H9 (cell line): ENCODE data around the gene PLEKHG3. TPM values are rescaled to one million over a fixed set of nuclear protein-coding genes. Genes with fewer than 3 reads are reported as not detected.

Experiments
- DNase-seq: peaks from one replicate; pipeline ENCODE4 v3.0.0-alpha.2; 2017
- H2AFZ ChIP-seq: one replicate; pipeline ENCODE4 v1.6.1; 2013; ENCODE audit warnings: mild to moderate bottlenecking, low read length, control low read depth, moderate library complexity
- H2AK5ac ChIP-seq: 2 replicates; pipeline ENCODE4 v1.6.1; 2013; ENCODE audit warnings: low read length, control low read depth, mixed read lengths; ENCODE audit not compliant: insufficient read length
- H2BK120ac ChIP-seq: one replicate; pipeline ENCODE4 v1.6.1; 2013; ENCODE audit warnings: low read depth, mild to moderate bottlenecking, low read length, control low read depth, inconsistent platforms; ENCODE audit not compliant: poor library complexity, severe bottlenecking
- H2BK12ac ChIP-seq: 2 replicates; pipeline ENCODE4 v1.6.1; 2013; ENCODE audit warnings: low read length, control low read depth, mixed read lengths, low read depth; ENCODE audit not compliant: insufficient read length
- H2BK15ac ChIP-seq: 2 replicates; pipeline ENCODE4 v1.6.1; 2013; ENCODE audit warnings: low read depth, low read length, control low read depth
- H2BK20ac ChIP-seq: one replicate; pipeline ENCODE4 v1.6.1; 2013; ENCODE audit warnings: low read depth, mild to moderate bottlenecking, low read length, control low read depth, inconsistent platforms; ENCODE audit not compliant: poor library complexity, severe bottlenecking
- H2BK5ac ChIP-seq: 2 replicates; pipeline ENCODE4 v1.6.1; 2013; ENCODE audit warnings: low read length, control low read depth, mixed read lengths; ENCODE audit not compliant: insufficient read length
- H3K14ac ChIP-seq: 2 replicates; pipeline ENCODE4 v1.6.1; 2013; ENCODE audit warnings: low read length, control low read depth; ENCODE audit not compliant: insufficient read depth
- H3K18ac ChIP-seq: 2 replicates; pipeline ENCODE4 v1.6.1; 2013; ENCODE audit warnings: low read depth, mild to moderate bottlenecking, mixed read lengths, low read length, control low read depth; ENCODE audit not compliant: insufficient read length
- H3K23ac ChIP-seq: 2 replicates; pipeline ENCODE4 v1.6.1; 2013; ENCODE audit warnings: low read length, control low read depth, mixed read lengths, low read depth; ENCODE audit not compliant: insufficient read length
- H3K23me2 ChIP-seq: 2 replicates; pipeline ENCODE4 v1.6.1; 2013; ENCODE audit warnings: low read depth, mild to moderate bottlenecking, mixed read lengths, low read length, control low read depth; ENCODE audit not compliant: insufficient read length, poor library complexity, severe bottlenecking
- H3K27ac ChIP-seq: 2 replicates; pipeline ENCODE4 v1.5.1; 2013; ENCODE audit warnings: low read length, control low read depth, mixed read lengths, low read depth; ENCODE audit not compliant: insufficient read length
- H3K27me3 ChIP-seq: 2 replicates; pipeline ENCODE4 v1.6.1; 2013; ENCODE audit warnings: low read length, control low read depth, inconsistent platforms; ENCODE audit not compliant: insufficient read depth
- H3K4ac ChIP-seq: 2 replicates; pipeline ENCODE4 v1.6.1; 2013; ENCODE audit warnings: low read depth, mild to moderate bottlenecking, control low read depth, inconsistent platforms, low read length, moderate library complexity
- H3K4me1 ChIP-seq: 2 replicates; pipeline ENCODE4 v1.6.1; 2013; ENCODE audit warnings: low read length, control low read depth, inconsistent platforms; ENCODE audit not compliant: insufficient read depth
- H3K4me2 ChIP-seq: 2 replicates; pipeline ENCODE4 v1.6.1; 2013; ENCODE audit warnings: low read length, control low read depth, mixed read lengths; ENCODE audit not compliant: insufficient read length, insufficient read depth
- H3K56ac ChIP-seq: 2 replicates; pipeline ENCODE4 v1.6.1; 2013; ENCODE audit warnings: low read depth, mild to moderate bottlenecking, mixed read lengths, low read length, control low read depth; ENCODE audit not compliant: insufficient read length
- H3K79me1 ChIP-seq: 2 replicates; pipeline ENCODE4 v1.6.1; 2013; ENCODE audit warnings: low read depth, mild to moderate bottlenecking, moderate library complexity, low read length, control low read depth, inconsistent platforms; ENCODE audit not compliant: insufficient read depth, poor library complexity, severe bottlenecking
- H3K79me2 ChIP-seq: 2 replicates; pipeline ENCODE4 v1.6.1; 2013; ENCODE audit warnings: low read length, control low read depth, inconsistent platforms; ENCODE audit not compliant: insufficient read depth
- H3K9ac ChIP-seq: 2 replicates; pipeline ENCODE4 v1.6.1; 2013; ENCODE audit warnings: low read length, control low read depth, mixed read lengths; ENCODE audit not compliant: insufficient read length; ENCODE audit errors: extremely low read depth
- H3K9me3 ChIP-seq: one replicate; pipeline ENCODE4 v1.6.1; 2013; ENCODE audit warnings: low read depth, low read length, inconsistent platforms; ENCODE audit not compliant: control insufficient read depth
- H3T11ph ChIP-seq: one replicate; pipeline ENCODE4 v1.6.1; 2013; ENCODE audit warnings: mild to moderate bottlenecking, low read length, control low read depth, inconsistent platforms
- H4K20me1 ChIP-seq: one replicate; pipeline ENCODE4 v1.6.1; 2013; ENCODE audit not compliant: control insufficient read depth, insufficient read length, insufficient read depth
- H4K5ac ChIP-seq: 2 replicates; pipeline ENCODE4 v1.6.1; 2013; ENCODE audit warnings: low read depth, mild to moderate bottlenecking, mixed read lengths, low read length, control low read depth; ENCODE audit not compliant: insufficient read length
- H4K8ac ChIP-seq: replicated peaks from 2 replicates; pipeline ENCODE4 v1.6.1; 2013; ENCODE audit warnings: low read length, control low read depth, mixed read lengths, low read depth; ENCODE audit not compliant: insufficient read length
- H4K91ac ChIP-seq: 2 replicates; pipeline ENCODE4 v1.6.1; 2013; ENCODE audit warnings: low read depth, mild to moderate bottlenecking, moderate library complexity, mixed read lengths, low read length, control low read depth; ENCODE audit not compliant: insufficient read length
- H3K27ac Mint-ChIP-seq, 3 experiments: 2 replicates in 2 of 3; 3 replicates in 1 of 3; pipeline ENCODE4 v1.8.0; 2020 to 2021; ENCODE audit warnings: mixed read lengths in 3 of 3, mild to moderate bottlenecking in 1 of 3, moderate library complexity in 1 of 3
- H3K27me3 Mint-ChIP-seq: 2 replicates; pipeline ENCODE4 v1.8.0; 2021; ENCODE audit warnings: low read depth, mild to moderate bottlenecking, moderate library complexity, mixed read lengths
- H3K36me3 Mint-ChIP-seq, 3 experiments: 2 replicates in 2 of 3; 3 replicates in 1 of 3; pipeline ENCODE4 v1.8.0; 2020 to 2021; ENCODE audit warnings: low read depth in 3 of 3, mixed read lengths in 3 of 3; ENCODE audit not compliant: insufficient read depth in 1 of 3
- H3K4me1 Mint-ChIP-seq, 2 experiments: 2 replicates each; pipeline ENCODE4 v1.8.0; 2020; ENCODE audit warnings: mixed read lengths in 2 of 2
- H3K4me3 Mint-ChIP-seq, 2 experiments: 2 replicates in 1 of 2; 3 replicates in 1 of 2; pipeline ENCODE4 v1.8.0; 2020 to 2021; ENCODE audit warnings: mild to moderate bottlenecking in 2 of 2, mixed read lengths in 2 of 2, moderate library complexity in 1 of 2
- H3K9me3 Mint-ChIP-seq, 2 experiments: 2 replicates in 1 of 2; 3 replicates in 1 of 2; pipeline ENCODE4 v1.8.0; 2020; ENCODE audit warnings: mild to moderate bottlenecking in 2 of 2, mixed read lengths in 2 of 2, moderate library complexity in 1 of 2
- WGBS: extraction: QIAGEN DNeasy Blood & Tissue Kit; methylation state at CpG from one replicate; pipeline ENCODE4 v1.1.7; 2013; ENCODE audit warnings: missing lambda C conversion rate, low lambda C conversion rate, mixed read lengths; ENCODE audit not compliant: insufficient read length; ENCODE audit errors: extremely low coverage; 5-methylcytosine and 5-hydroxymethylcytosine counted together
- total RNA-seq: library from RNA; stranded (reverse); gene quantifications from 2 replicates; pipeline ENCODE4 v1.2.1, GENCODE V29; 2021
- TF ChIP-seq, protein P1 (sequence below): fragments of 200-600 bp; sonication (generic); conservative IDR thresholded peaks from 3 replicates; pipeline ENCODE4 v1.8.0; 2021; ENCODE audit warnings: antibody characterized with exemption, mild to moderate bottlenecking

The PLEKHG3 gene
- total RNA-seq, 1 experiment from 2014 or later: 48.5 TPM

DNA sequence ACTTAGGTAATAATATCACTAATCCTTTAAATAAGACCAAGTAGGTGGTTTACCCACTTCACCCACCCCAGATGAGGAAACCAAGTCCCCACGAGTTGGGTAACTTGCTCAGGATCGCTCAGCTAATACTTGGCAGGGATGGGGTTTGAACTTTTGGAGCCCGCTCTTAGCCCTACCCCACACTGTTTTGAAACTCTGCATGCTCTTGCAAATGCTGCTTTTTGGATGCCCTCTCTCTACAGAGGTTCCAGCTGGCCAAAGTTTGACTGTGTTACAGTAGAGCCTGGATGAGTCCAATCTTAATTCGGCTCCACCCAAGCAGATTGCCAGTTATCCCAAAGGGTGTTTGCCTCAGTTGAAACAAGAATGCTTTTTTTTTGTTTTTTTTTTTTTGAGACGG, 6.8 kb downstream of the PLEKHG3 start:
- Histone ChIP-seq H4K91ac (no peak overlapping the region), H3K4me2 (no peak overlapping the region), H2BK20ac (no peak overlapping the region), H2BK5ac (no peak overlapping the region), H3K14ac (no peak overlapping the region), H3K79me1 (no peaks in the 10 kb centered on the region), H2AFZ (no peak overlapping the region), H4K20me1 (no peaks in the 10 kb centered on the region), H4K5ac (no peak overlapping the region), H2BK120ac (no peak overlapping the region), H3K9me3 (no peaks in the 10 kb centered on the region), H3K56ac (no peak overlapping the region), H3K79me2 (peaks cover 19% of the 10 kb centered on the region; the same call in 1 of the 2 replicates), H3K9ac (no peak overlapping the region), H3K4me1 (peaks cover 18% of the 10 kb centered on the region), H3K4ac (no peak overlapping the region), H2AK5ac (no peak overlapping the region), H3K27me3 (no peaks in the 10 kb centered on the region), H2BK12ac (no peak overlapping the region), H4K8ac (no peak overlapping the region), H3K23ac (no peak overlapping the region), H3T11ph (no peak overlapping the region), H2BK15ac (no peak overlapping the region), H3K18ac (no peak overlapping the region), H3K23me2 (peaks cover 17% of the 10 kb centered on the region), H3K27ac (no peak overlapping the region)
- no peak overlapping the region for H3K4me3 Mint-ChIP-seq
- H3K36me3 Mint-ChIP-seq: peaks cover 37 to 40% (median 39%) of the 10 kb centered on the region in 3 experiments
- H3K27me3 Mint-ChIP-seq: peaks cover 15% of the 10 kb centered on the region
- TF ChIP-seq, protein P1, sequence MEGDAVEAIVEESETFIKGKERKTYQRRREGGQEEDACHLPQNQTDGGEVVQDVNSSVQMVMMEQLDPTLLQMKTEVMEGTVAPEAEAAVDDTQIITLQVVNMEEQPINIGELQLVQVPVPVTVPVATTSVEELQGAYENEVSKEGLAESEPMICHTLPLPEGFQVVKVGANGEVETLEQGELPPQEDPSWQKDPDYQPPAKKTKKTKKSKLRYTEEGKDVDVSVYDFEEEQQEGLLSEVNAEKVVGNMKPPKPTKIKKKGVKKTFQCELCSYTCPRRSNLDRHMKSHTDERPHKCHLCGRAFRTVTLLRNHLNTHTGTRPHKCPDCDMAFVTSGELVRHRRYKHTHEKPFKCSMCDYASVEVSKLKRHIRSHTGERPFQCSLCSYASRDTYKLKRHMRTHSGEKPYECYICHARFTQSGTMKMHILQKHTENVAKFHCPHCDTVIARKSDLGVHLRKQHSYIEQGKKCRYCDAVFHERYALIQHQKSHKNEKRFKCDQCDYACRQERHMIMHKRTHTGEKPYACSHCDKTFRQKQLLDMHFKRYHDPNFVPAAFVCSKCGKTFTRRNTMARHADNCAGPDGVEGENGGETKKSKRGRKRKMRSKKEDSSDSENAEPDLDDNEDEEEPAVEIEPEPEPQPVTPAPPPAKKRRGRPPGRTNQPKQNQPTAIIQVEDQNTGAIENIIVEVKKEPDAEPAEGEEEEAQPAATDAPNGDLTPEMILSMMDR: no peak
- peaks cover 60 to 68% of the 10 kb centered on the region in 2 experiments for H3K4me1 Mint-ChIP-seq
- no CpG with 5 or more reads among the region's 5 CpGs for WGBS
- H3K27ac Mint-ChIP-seq: no peak overlapping the region
- DNase-seq: no peak
- peaks cover 26 to 28% of the 10 kb centered on the region in 2 experiments for H3K9me3 Mint-ChIP-seq
